Endometrial microvascular endothelial cells (primary cell): Measurements from ENCODE around the gene H1-8. TPM values are rescaled to one million over a fixed set of nuclear protein-coding genes. Genes with fewer than 3 reads are reported as not detected.

Experiments used
- in situ Hi-C: cut with HindIII; loops from 2 replicates; pipeline ENCODE4 v1.10.0; 2017; ENCODE audit warnings: low sequenced_read_pairs, low pct_unique_long_range_greater_than_20kb; ENCODE audit errors: inconsistent ontology term
- total RNA-seq: library from RNA; depleted of rRNA; stranded (reverse); fragments of >200 nt; gene quantifications from one replicate; pipeline ENCODE4 v1.2.3, GENCODE V29; 2015; ENCODE audit errors: inconsistent ontology term

Gene H1-8
- total RNA-seq, 1 donor from 2014 or later = not detected

GRCh38 chr3:129584631-129585030 lies 41.7 kb downstream of the H1-8 start:
- in situ Hi-C loops = no loop called here

- in situ Hi-C loops = no loop called here
Measured at GRCh38 chr3:129585949-129586657, 43.1 kb downstream of the H1-8 start.

GRCh38 chr3:129586746-129587430 lies 43.9 kb downstream of the H1-8 start:
- in situ Hi-C loops = no loop called here

GRCh38 chr3:129587566-129588210 lies 44.7 kb downstream of the H1-8 start:
- in situ Hi-C loops = no loop called here

GRCh38 chr3:129590215-129590614 lies 47.2 kb downstream of the H1-8 start:
- in situ Hi-C loops = no loop called here

GRCh38 chr3:129591932-129592331 lies 49.0 kb downstream of the H1-8 start:
- in situ Hi-C loops = no loop called here

GRCh38 chr3:129592381-129593131 lies 49.6 kb downstream of the H1-8 start:
- in situ Hi-C loops = no loop called here

GRCh38 chr3:129593230-129593594 lies 50.2 kb downstream of the H1-8 start:
- in situ Hi-C loops = no loop called here

- in situ Hi-C loops = no loop called here
Measured at GRCh38 chr3:129593595-129594339, 50.8 kb downstream of the H1-8 start.

- in situ Hi-C loops = no loop called here
Measured at GRCh38 chr3:129594409-129594808, 51.4 kb downstream of the H1-8 start.

- in situ Hi-C loops = no loop called here
Measured at GRCh38 chr3:129594907-129595390, 52.0 kb downstream of the H1-8 start.

- in situ Hi-C loops = no loop called here
Measured at GRCh38 chr3:129595544-129596193, 52.7 kb downstream of the H1-8 start.

GRCh38 chr3:129596194-129597086 lies 53.5 kb downstream of the H1-8 start:
- in situ Hi-C loops = no loop called here

- in situ Hi-C loops = no loop called here
Measured at GRCh38 chr3:129597087-129597999, 54.4 kb downstream of the H1-8 start.

- in situ Hi-C loops = no loop called here
Measured at GRCh38 chr3:129598000-129598381, 55.0 kb downstream of the H1-8 start.

- in situ Hi-C loops = no loop called here
Measured at GRCh38 chr3:129598484-129598883, 55.5 kb downstream of the H1-8 start.
